ENCODE measurements around the gene NLK.
"Not testable (repeated sequence)": the region's sequence is repeated elsewhere in the genome, so short reads cannot be mapped to it uniquely, and the experiment has no call there.

Gene NLK

GRCh38 chr17:28160610-28161009, 118.1 kb downstream of the NLK start:
- DNase-seq = no peak

GRCh38 chr17:28161311-28161710, 118.8 kb downstream of the NLK start:
- DNase-seq = no peak

GRCh38 chr17:28166478-28166877, 124.0 kb downstream of the NLK start:
- no peak for DNase-seq

- DNase-seq = no peak
These were observed 127.3 kb downstream of the NLK start for GRCh38 chr17:28169621-28170349.

- peak; percentile 17 for DNase-seq
These were observed 128.3 kb downstream of the NLK start for GRCh38 chr17:28170771-28171170.

GRCh38 chr17:28173031-28173561, 130.6 kb downstream of the NLK start:
- DNase-seq = no peak

GRCh38 chr17:28173801-28174200, 131.3 kb downstream of the NLK start:
- peak; percentile 10 for DNase-seq

GRCh38 chr17:28174352-28175046, 132.0 kb downstream of the NLK start:
- no peak for DNase-seq

- peak; percentile 4 for DNase-seq
These were observed 134.9 kb downstream of the NLK start for GRCh38 chr17:28177351-28177750.

GRCh38 chr17:28178800-28179199, 136.3 kb downstream of the NLK start:
- no peak for DNase-seq

- peak; percentile 25 for DNase-seq
These were observed 138.0 kb downstream of the NLK start for GRCh38 chr17:28180449-28180848.

- DNase-seq = no peak
These were observed 139.1 kb downstream of the NLK start for GRCh38 chr17:28181568-28181967.

- DNase-seq = no peak
These were observed 140.1 kb downstream of the NLK start for GRCh38 chr17:28182559-28182958.

- no peak for DNase-seq
These were observed 143.2 kb downstream of the NLK start for GRCh38 chr17:28185658-28186057.

GRCh38 chr17:28186472-28186871, 144.0 kb downstream of the NLK start:
- DNase-seq = not testable (repeated sequence)

- DNase-seq = no peak
These were observed 145.5 kb downstream of the NLK start for GRCh38 chr17:28187931-28188330.

- no peak for DNase-seq
These were observed 146.4 kb downstream of the NLK start for GRCh38 chr17:28188841-28189263.

GRCh38 chr17:28189667-28190066, 147.2 kb downstream of the NLK start:
- DNase-seq = no peak

- no peak for DNase-seq
These were observed 148.5 kb downstream of the NLK start for GRCh38 chr17:28191018-28191417.

GRCh38 chr17:28193241-28193640, 150.8 kb downstream of the NLK start:
- DNase-seq = no peak

GRCh38 chr17:28194382-28194781, 151.9 kb downstream of the NLK start:
- DNase-seq = no peak

GRCh38 chr17:28196636-28197035, 154.2 kb downstream of the NLK start:
- DNase-seq = no peak

GRCh38 chr17:28199115-28199514, 156.6 kb downstream of the NLK start:
- no peak for DNase-seq

GRCh38 chr17:28199728-28200127, 157.3 kb downstream of the NLK start:
- DNase-seq = no peak

Measured in fibroblast of skin of abdomen (primary cell).